Subcutaneous adipose tissue (tissue), 4 donors: Measurements from ENCODE around the gene BLOC1S6. TPM values are rescaled to one million over a fixed set of nuclear protein-coding genes. Genes with fewer than 3 reads are reported as not detected.

Source experiments
- total RNA-seq, 4 donors: library from RNA; depleted of rRNA; stranded (reverse); fragments of >200 nt; gene quantifications; one replicate each; pipeline ENCODE4 v1.1.0, GENCODE V29; 2016
- TF ChIP-seq, protein P1 (sequence below): fragments of 450-650 bp; IDR thresholded peaks from one replicate; pipeline ENCODE4 v1.5.1; 2016; ENCODE audit warnings: low read depth, mild to moderate bottlenecking, control low read depth, antibody characterized with exemption, moderate library complexity

BLOC1S6 gene
- total RNA-seq, 4 donors from 2014 or later = 74.1 to 105 (median 86.0) TPM

- TF ChIP-seq, protein P1, sequence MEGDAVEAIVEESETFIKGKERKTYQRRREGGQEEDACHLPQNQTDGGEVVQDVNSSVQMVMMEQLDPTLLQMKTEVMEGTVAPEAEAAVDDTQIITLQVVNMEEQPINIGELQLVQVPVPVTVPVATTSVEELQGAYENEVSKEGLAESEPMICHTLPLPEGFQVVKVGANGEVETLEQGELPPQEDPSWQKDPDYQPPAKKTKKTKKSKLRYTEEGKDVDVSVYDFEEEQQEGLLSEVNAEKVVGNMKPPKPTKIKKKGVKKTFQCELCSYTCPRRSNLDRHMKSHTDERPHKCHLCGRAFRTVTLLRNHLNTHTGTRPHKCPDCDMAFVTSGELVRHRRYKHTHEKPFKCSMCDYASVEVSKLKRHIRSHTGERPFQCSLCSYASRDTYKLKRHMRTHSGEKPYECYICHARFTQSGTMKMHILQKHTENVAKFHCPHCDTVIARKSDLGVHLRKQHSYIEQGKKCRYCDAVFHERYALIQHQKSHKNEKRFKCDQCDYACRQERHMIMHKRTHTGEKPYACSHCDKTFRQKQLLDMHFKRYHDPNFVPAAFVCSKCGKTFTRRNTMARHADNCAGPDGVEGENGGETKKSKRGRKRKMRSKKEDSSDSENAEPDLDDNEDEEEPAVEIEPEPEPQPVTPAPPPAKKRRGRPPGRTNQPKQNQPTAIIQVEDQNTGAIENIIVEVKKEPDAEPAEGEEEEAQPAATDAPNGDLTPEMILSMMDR = no peak
Observed at GRCh38 chr15:45581919-45582318, 5.3 kb upstream of the BLOC1S6 start.

- TF ChIP-seq, protein P1 = no peak
Observed at GRCh38 chr15:45583731-45584639, 3.2 kb upstream of the BLOC1S6 start.

DNA sequence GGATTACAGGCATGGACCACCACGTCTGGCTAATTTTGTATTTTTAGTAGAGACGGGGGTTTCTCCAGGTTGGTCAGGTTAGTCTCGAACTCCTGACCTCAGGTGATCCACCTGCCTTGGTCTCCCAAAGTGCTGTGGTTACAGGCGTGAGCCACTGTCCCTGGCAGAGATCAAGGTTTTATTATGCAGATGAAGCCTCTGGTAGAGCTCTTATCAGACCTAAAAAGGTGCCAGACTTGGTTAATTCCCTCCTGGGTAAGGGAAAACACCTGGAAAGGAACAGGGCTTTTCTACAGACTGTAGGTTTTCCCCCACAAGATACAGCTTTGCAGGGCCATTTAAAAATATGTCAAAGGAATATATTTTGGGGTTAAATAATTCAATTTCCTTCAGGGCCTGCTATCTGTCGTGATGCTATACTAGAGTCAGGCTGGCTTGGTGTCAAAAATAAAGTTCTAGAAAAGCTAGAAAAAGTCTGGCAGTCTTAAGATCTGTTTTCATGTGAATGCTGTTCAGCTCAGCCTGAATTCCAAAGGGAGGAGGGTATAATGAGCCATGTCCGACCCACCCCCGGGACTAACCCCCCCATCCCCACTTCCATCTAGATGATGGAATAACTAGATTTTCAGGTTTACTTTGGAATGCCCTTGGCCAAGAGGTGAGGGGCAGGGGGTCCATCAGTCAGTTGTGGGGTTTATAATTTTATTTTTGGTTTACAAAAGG, 1.9 kb upstream of the BLOC1S6 start:
- TF ChIP-seq, protein P1 = no peak

DNA sequence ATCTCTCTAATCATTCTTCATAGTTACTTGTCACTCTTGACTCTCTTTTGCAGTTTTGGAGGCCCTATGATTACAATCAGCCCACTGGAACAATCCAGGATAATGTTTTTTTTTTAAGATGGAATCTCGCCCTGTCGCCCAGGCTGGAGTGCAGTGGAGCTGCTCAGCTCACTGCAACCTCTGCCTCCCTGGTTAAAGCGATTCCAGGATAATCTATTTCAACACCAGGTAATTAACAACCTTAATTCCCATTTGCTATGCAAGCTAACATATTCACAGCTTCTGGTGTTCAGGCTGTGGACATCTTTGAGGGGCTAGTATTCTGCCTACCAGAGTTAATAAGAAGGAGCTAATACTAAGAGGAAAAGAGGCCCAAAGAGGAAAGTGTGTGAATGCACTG, 1.1 kb upstream of the BLOC1S6 start:
- TF ChIP-seq, protein P1 = no peak

DNA sequence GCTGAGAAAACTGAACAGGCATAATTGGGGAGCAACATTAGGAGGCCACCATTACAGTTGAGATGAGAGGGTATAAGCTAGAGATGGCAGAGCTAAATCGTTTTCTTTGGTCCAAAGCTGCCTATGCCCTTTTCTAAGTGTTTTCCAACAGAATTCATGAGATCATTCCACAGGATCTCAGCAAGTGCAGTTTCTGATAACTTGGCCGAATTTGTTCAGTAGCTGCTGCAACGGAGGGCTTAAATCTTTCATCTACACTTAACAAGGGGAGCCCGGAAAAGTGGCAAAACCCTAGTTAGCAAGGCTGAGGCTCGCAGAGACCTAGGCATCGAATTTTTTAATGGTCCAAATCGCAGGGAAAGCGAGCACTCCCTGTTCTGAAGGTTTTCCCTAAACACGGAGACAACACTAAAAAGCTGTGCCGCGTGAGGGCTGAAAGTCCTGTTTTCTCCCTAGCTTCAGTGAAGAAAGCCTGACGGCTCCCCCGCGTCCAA, 531 bp upstream of the BLOC1S6 start:
- TF ChIP-seq, protein P1 = no peak

- TF ChIP-seq, protein P1 = no peak
Observed at GRCh38 chr15:45587863-45588170, 638 bp downstream of the BLOC1S6 start.

GRCh38 chr15:45588219-45588875, 1.2 kb downstream of the BLOC1S6 start:
- TF ChIP-seq, protein P1 = no peak
